Measurements from ENCODE around the gene PLEKHG4B. TPM values are rescaled to one million over a fixed set of nuclear protein-coding genes. Genes with fewer than 3 reads are reported as not detected.
"Not testable (repeated sequence)": the region's sequence is repeated elsewhere in the genome, so short reads cannot be mapped to it uniquely, and the experiment has no call there.

The PLEKHG4B gene
- total RNA-seq, 5 donors from 2014 or later (not counting 1 experiment from before 2014, with no cell fraction given) = 0.06 to 0.09 TPM; not detected in 3

GRCh38 chr5:162190-162564, 70.2 kb downstream of the PLEKHG4B start:
- H3K4me3 ChIP-seq (ENCODE audit: control insufficient read depth in 1 of 2, extremely low read depth in 1 of 2, low read length in 1 of 2) = no peak overlapping the region
- peaks cover 0 to 48% of the 10 kb centered on the region in 2 experiments for H3K27me3 ChIP-seq (replicated peaks in 1 of 2; ENCODE audit: control insufficient read depth in 2 of 2, extremely low read depth in 1 of 2, insufficient read depth in 2 of 2, low read length in 1 of 2)
- no peaks in the 10 kb centered on the region for H3K9me3 ChIP-seq
- CTCF ChIA-PET = no interaction called here
- H3K27me3 Mint-ChIP-seq = peaks cover 16 to 29% of the 10 kb centered on the region in 2 donors
- no peaks in the 10 kb centered on the region for H3K4me1 Mint-ChIP-seq
- no peak overlapping the region for H3K4me3 Mint-ChIP-seq
- no peak for ATAC-seq (replicated peaks in 1 of 4)
- POLR2A ChIA-PET = no interaction called here
- 86% methylated on average over 15 of the region's 19 CpGs for WGBS (ENCODE audit: insufficient coverage)
- H3K27ac ChIP-seq (ENCODE audit: low read length) = no peak overlapping the region
- no peak overlapping the region for H3K27ac Mint-ChIP-seq
- no peaks in the 10 kb centered on the region for H3K4me1 ChIP-seq (ENCODE audit: control insufficient read depth in 1 of 2, extremely low read depth in 1 of 2, insufficient read depth in 2 of 2, low read length in 2 of 2)
- H3K36me3 ChIP-seq (ENCODE audit: control insufficient read depth in 2 of 2, extremely low read depth in 1 of 2, insufficient read depth in 1 of 2, low read length in 1 of 2) = no peaks in the 10 kb centered on the region
- no peak for DNase-seq
- H3K9me3 Mint-ChIP-seq = no peaks in the 10 kb centered on the region
- H3K36me3 Mint-ChIP-seq = no peaks in the 10 kb centered on the region

DNA sequence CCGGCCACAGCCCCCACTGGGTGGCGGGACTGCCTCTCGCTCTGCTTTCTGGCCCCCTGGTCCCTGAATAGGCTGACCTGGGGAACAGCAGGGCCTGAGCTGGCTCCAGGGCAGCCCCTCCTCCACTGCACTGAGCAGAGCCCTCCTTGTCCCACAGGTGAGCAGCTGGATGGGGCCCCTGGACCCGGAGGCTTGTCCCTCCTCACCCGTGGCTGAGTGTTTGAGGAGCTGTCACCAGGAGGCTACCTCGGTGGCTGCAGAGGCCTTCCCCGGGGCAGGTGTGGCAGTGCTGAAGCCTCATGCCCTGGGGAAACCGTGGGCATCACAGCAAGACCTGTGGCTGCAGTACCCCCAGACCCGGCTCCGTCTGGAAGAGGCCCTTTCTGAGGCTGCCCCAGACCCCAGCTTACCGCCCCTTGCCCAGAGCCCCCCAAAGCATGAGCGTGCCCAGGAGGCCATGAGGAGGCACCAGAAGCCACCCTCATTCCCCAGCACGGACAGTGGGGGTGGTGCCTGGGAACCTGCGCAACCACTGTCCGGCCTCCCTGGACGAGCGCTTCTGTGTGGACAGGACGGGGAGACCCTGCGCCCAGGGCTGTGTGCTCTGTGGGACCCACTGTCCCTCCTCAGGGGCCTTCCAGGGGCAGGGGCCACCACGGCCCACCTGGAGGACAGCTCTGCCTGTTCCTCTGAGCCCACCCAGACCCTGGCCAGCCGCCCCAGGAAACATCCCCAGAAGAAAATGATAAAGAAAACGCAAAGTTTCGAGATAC, 70.8 kb downstream of the PLEKHG4B start:
- Histone ChIP-seq H3K4me3 (ENCODE audit: control insufficient read depth in 1 of 2, extremely low read depth in 1 of 2, low read length in 1 of 2) (no peak overlapping the region), H3K27ac (ENCODE audit: low read length) (no peak overlapping the region), H3K4me1 (ENCODE audit: control insufficient read depth in 1 of 2, extremely low read depth in 1 of 2, insufficient read depth in 2 of 2, low read length in 2 of 2) (no peaks in the 10 kb centered on the region), H3K27me3 (replicated peaks in 1 of 2; ENCODE audit: control insufficient read depth in 2 of 2, extremely low read depth in 1 of 2, insufficient read depth in 2 of 2, low read length in 1 of 2) (peaks cover 0 to 46% of the 10 kb centered on the region in 2 experiments), H3K9me3 (no peaks in the 10 kb centered on the region), H3K36me3 (ENCODE audit: control insufficient read depth in 2 of 2, extremely low read depth in 1 of 2, insufficient read depth in 1 of 2, low read length in 1 of 2) (no peaks in the 10 kb centered on the region)
- Mint-ChIP-seq H3K27me3 (peaks cover 16 to 27% of the 10 kb centered on the region in 2 donors), H3K27ac (no peak overlapping the region), H3K4me3 (no peak overlapping the region), H3K9me3 (no peaks in the 10 kb centered on the region), H3K4me1 (no peaks in the 10 kb centered on the region), H3K36me3 (no peaks in the 10 kb centered on the region)
- CTCF ChIA-PET = no interaction called here
- no peak for DNase-seq
- ATAC-seq (replicated peaks in 1 of 4) = no peak
- POLR2A ChIA-PET = no interaction called here
- 91% methylated on average over 22 of the region's 23 CpGs for WGBS (ENCODE audit: insufficient coverage)

DNA sequence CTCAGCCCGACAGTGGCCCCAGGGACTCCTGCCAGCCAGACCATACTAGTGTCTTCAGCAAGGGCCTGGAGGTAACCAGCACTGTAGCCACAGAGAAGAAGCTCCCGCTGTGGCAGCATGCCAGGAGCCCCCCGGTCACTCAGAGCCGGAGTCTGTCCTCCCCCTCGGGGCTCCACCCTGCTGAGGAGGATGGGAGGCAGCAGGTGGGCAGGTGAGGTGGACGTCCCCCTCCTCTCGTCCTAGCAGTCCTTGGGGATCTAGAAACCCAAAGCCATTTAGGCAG, 71.3 kb downstream of the PLEKHG4B start:
- H3K4me3 Mint-ChIP-seq = no peak overlapping the region
- H3K27ac ChIP-seq (ENCODE audit: low read length) = no peak overlapping the region
- no peaks in the 10 kb centered on the region for H3K36me3 Mint-ChIP-seq
- H3K9me3 ChIP-seq = no peaks in the 10 kb centered on the region
- H3K4me1 Mint-ChIP-seq = no peaks in the 10 kb centered on the region
- no peak overlapping the region for H3K4me3 ChIP-seq (ENCODE audit: control insufficient read depth in 1 of 2, extremely low read depth in 1 of 2, low read length in 1 of 2)
- no peak overlapping the region for H3K27ac Mint-ChIP-seq
- ChIA-PET CTCF (no interaction called here), POLR2A (no interaction called here)
- H3K4me1 ChIP-seq (ENCODE audit: control insufficient read depth in 1 of 2, extremely low read depth in 1 of 2, insufficient read depth in 2 of 2, low read length in 2 of 2) = no peaks in the 10 kb centered on the region
- no peak for ATAC-seq (replicated peaks in 1 of 4)
- H3K27me3 Mint-ChIP-seq = peaks cover 16 to 27% of the 10 kb centered on the region in 2 donors
- no peaks in the 10 kb centered on the region for H3K36me3 ChIP-seq (ENCODE audit: control insufficient read depth in 2 of 2, extremely low read depth in 1 of 2, insufficient read depth in 1 of 2, low read length in 1 of 2)
- WGBS (ENCODE audit: insufficient coverage) = 100% methylated on average over 1 of the region's 7 CpGs
- no peaks in the 10 kb centered on the region for H3K9me3 Mint-ChIP-seq
- H3K27me3 ChIP-seq (replicated peaks in 1 of 2; ENCODE audit: control insufficient read depth in 2 of 2, extremely low read depth in 1 of 2, insufficient read depth in 2 of 2, low read length in 1 of 2) = peaks cover 0 to 43% of the 10 kb centered on the region in 2 experiments
- no peak for DNase-seq

DNA sequence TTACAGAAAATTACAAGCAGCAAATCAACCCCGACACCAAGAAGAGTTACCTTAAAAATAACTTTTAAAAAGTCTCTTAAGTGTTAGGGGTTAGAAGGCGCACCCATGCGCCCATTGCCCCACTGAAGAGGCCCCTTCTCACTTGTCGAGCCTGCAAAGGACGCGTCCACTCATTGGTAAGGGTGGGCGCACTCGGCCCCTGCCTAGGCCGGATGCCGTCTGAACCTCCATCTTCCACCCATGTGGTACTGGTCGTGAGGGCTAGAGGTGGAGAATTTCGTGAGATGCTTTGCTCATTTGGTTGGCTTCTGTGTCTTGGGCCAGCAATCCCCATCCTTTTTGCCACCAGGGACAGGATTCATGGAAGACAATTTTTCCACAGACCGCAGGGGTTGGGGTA, 71.9 kb downstream of the PLEKHG4B start:
- Mint-ChIP-seq H3K4me3 (no peak overlapping the region), H3K4me1 (no peaks in the 10 kb centered on the region), H3K27me3 (peaks cover 12 to 24% of the 10 kb centered on the region in 2 donors), H3K36me3 (no peaks in the 10 kb centered on the region), H3K9me3 (no peaks in the 10 kb centered on the region), H3K27ac (no peak overlapping the region)
- no peak for DNase-seq
- no peak overlapping the region for H3K27ac ChIP-seq (ENCODE audit: low read length)
- ChIA-PET CTCF (no interaction called here), POLR2A (no interaction called here)
- H3K4me3 ChIP-seq (ENCODE audit: control insufficient read depth in 1 of 2, extremely low read depth in 1 of 2, low read length in 1 of 2) = no peak overlapping the region
- no peak for ATAC-seq (replicated peaks in 1 of 4)
- no peaks in the 10 kb centered on the region for H3K4me1 ChIP-seq (ENCODE audit: control insufficient read depth in 1 of 2, extremely low read depth in 1 of 2, insufficient read depth in 2 of 2, low read length in 2 of 2)
- no peaks in the 10 kb centered on the region for H3K36me3 ChIP-seq (ENCODE audit: control insufficient read depth in 2 of 2, extremely low read depth in 1 of 2, insufficient read depth in 1 of 2, low read length in 1 of 2)
- 100% methylated on average over 2 of the region's 13 CpGs for WGBS (ENCODE audit: insufficient coverage)
- H3K9me3 ChIP-seq = no peaks in the 10 kb centered on the region
- H3K27me3 ChIP-seq (replicated peaks in 1 of 2; ENCODE audit: control insufficient read depth in 2 of 2, extremely low read depth in 1 of 2, insufficient read depth in 2 of 2, low read length in 1 of 2) = peaks cover 0 to 38% of the 10 kb centered on the region in 2 experiments

GRCh38 chr5:164244-164643, 72.3 kb downstream of the PLEKHG4B start:
- Mint-ChIP-seq H3K27me3 (peaks cover 12 to 24% of the 10 kb centered on the region in 2 donors), H3K27ac (no peak overlapping the region), H3K9me3 (no peaks in the 10 kb centered on the region), H3K4me1 (no peaks in the 10 kb centered on the region), H3K36me3 (no peaks in the 10 kb centered on the region), H3K4me3 (no peak overlapping the region)
- no peaks in the 10 kb centered on the region for H3K36me3 ChIP-seq (ENCODE audit: control insufficient read depth in 2 of 2, extremely low read depth in 1 of 2, insufficient read depth in 1 of 2, low read length in 1 of 2)
- no peaks in the 10 kb centered on the region for H3K9me3 ChIP-seq
- H3K4me1 ChIP-seq (ENCODE audit: control insufficient read depth in 1 of 2, extremely low read depth in 1 of 2, insufficient read depth in 2 of 2, low read length in 2 of 2) = no peaks in the 10 kb centered on the region
- ChIA-PET CTCF (no interaction called here), POLR2A (no interaction called here)
- no peak for DNase-seq
- ATAC-seq (replicated peaks in 1 of 4) = no peak
- no peak overlapping the region for H3K4me3 ChIP-seq (ENCODE audit: control insufficient read depth in 1 of 2, extremely low read depth in 1 of 2, low read length in 1 of 2)
- WGBS (ENCODE audit: insufficient coverage) = 83% methylated on average over 10 of the region's 14 CpGs
- no peak overlapping the region for H3K27ac ChIP-seq (ENCODE audit: low read length)
- H3K27me3 ChIP-seq (replicated peaks in 1 of 2; ENCODE audit: control insufficient read depth in 2 of 2, extremely low read depth in 1 of 2, insufficient read depth in 2 of 2, low read length in 1 of 2) = peaks cover 0 to 34% of the 10 kb centered on the region in 2 experiments

- not testable (repeated sequence) for ATAC-seq (replicated peaks in 1 of 4)
Measured at GRCh38 chr5:164783-165182, 72.8 kb downstream of the PLEKHG4B start.

More at GRCh38 chr5:164783-165182, 72.8 kb downstream of the PLEKHG4B start:
- peaks cover 10 to 18% of the 10 kb centered on the region in 2 donors for H3K27me3 Mint-ChIP-seq
- H3K4me3 Mint-ChIP-seq; H3K36me3 ChIP-seq (ENCODE audit: control insufficient read depth in 2 of 2, extremely low read depth in 1 of 2, insufficient read depth in 1 of 2, low read length in 1 of 2); H3K27ac Mint-ChIP-seq; CTCF ChIA-PET; H3K9me3 Mint-ChIP-seq; H3K4me1 Mint-ChIP-seq; H3K27ac ChIP-seq (ENCODE audit: low read length); DNase-seq; POLR2A ChIA-PET; H3K4me1 ChIP-seq (ENCODE audit: control insufficient read depth in 1 of 2, extremely low read depth in 1 of 2, insufficient read depth in 2 of 2, low read length in 2 of 2); H3K9me3 ChIP-seq; H3K4me3 ChIP-seq (ENCODE audit: control insufficient read depth in 1 of 2, extremely low read depth in 1 of 2, low read length in 1 of 2); H3K36me3 Mint-ChIP-seq: not testable (repeated sequence)
- 93% methylated on average over 15 of the region's 25 CpGs for WGBS (ENCODE audit: insufficient coverage)
- H3K27me3 ChIP-seq (replicated peaks in 1 of 2; ENCODE audit: control insufficient read depth in 2 of 2, extremely low read depth in 1 of 2, insufficient read depth in 2 of 2, low read length in 1 of 2) = peaks cover 0 to 31% of the 10 kb centered on the region in 2 experiments
